ENCODE results near the gene RNF130.
"Not testable (repeated sequence)": the region's sequence is repeated elsewhere in the genome, so short reads cannot be mapped to it uniquely, and the experiment has no call there.

RNF130 gene

DNA sequence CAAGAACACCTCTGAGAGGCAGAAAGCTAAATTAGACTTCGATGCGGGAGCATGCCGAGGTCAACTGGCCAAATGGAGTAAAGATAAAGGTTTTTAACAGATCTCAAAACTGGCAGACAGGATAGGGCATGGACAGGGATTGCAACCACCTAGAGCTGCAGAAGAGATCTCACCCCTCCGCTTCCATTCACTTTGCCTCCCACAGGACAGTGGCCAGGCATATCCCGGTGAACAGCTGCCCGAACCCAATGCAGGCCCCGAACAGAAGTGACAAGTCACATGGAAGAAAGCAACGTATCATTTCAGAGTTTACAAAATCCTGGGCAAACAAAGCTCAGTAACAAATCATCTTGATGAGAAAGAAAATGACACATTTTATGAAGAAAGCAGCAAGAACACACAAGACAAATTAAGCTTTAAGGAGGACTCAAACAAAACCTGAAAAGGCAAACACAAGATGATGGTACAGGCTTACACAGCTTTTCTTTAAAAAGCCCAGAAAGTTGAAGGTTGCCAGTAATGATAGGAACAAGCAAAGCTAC is 18.4 kb downstream of the RNF130 start:
- no peak for DNase-seq

DNA sequence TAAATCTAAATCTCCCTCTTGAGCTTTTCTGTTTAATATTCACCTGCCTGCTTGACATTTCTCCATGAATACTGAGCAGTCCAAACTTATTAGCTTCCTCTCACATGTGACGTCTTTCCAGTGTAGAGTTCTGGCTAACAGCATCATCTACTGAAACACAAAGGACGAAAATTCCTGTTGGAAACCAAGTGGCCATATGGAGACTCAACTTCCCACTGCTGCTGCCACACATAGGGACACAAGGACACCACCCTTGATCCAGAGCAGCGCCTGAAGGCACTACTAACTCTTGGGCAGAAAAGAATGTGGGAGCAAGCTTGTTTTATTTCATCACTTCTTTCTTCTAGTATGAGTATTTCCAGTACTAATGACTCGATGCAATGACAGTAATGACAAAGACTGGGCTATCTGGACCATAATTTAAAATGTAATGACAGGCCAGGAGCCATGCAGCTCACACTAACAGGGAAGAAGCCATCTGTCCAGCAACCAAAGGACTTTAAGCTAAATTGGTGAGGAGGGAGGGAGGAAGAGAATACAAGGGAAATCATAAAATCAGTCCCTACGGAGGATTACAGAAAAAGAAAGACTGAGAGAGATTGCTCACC is 19.2 kb downstream of the RNF130 start:
- no peak for DNase-seq

DNA sequence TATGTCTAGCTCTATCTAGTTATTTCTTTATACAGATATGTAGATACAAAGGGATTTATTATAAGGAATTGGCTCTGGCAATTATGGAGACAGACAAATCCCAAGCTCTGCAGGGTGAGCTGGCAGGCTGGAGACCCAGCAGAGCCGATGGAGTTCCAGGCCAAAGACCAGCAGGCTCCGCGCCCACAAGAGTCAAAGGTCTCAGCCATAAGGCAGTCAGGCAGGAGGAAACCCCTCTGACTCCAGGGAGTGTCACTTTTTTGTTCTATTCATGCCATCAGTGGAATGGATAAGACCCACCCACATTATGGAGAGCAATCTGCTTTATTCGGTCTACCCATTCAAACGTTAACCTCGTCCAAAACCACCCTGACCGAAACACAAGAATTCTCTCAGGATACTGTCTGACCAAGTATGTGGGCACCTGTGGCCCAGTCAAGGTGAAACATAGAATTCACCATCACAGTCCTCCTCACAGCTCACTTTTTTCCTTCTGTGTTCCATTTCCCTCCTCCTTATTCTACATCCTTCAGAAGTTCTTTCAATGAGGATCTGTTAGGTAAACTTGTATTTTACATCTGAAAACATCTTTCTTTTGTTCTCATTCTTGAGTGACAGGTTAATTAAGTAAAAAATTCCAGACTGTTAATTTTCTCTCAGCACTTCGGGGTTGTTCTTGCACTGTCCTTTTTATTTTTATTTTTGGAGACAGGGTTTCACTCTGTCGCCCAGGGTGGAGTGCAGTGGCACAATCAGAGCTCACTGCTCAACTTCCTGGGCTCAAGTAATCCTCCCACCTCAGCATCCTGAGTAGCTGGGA is 21.2 kb downstream of the RNF130 start:
- no peak for DNase-seq

DNA sequence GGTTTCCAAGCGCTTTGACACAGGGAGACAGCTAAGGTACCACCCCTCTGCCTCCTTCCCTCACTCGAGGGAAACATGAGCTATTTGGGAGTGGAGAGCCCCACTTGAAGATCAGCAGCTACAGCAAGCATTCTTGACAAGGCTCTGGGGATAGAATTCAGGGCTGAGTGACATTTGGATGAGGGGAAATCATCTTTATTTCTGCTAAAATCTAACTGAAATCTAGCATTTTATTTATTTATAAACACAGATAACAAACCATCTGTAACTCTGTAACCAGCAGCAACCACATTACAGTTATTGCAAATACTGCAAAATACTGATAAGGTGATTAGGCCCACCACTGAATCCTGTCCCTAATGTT is 22.4 kb downstream of the RNF130 start:
- no peak for DNase-seq

DNA sequence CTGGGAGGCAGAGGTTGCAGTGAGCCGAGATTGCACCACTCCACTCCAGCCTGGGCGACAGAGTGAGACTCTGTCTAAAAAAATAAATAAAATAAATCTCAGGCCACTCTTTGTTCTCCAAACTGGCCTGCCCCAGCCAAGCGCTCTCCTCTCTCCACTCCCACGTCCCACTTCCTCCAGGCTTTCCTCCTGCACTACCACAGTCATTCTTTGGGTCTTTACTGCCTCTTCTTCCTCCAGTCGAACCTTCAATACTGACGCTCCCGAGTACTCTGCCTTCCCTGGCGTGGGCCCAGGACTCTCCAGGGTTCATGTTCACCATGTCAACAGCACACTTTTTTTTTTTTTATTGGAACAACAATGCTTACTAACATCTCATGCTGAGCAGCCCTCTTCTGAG is 23.9 kb downstream of the RNF130 start:
- no peak for DNase-seq

DNA sequence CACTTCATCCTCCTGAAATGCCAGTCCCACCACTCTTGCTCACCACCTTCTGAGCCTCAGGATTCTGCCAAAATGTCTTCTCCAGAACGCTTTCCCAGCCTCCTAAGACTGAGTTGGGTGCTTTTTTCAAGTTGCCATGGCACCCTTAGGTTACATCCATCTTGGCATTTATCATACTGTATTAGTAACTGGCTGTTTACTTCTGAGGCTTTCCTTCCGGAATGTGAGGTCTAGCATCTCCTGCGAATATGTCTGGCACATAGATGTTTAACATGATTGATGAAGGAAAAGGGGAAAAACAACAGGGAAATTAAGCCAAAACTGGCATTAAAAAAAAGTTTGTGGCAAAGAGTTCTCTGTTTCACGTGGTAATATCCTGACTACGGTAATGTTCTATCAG is 24.9 kb downstream of the RNF130 start:
- DNase-seq, result no peak

DNA sequence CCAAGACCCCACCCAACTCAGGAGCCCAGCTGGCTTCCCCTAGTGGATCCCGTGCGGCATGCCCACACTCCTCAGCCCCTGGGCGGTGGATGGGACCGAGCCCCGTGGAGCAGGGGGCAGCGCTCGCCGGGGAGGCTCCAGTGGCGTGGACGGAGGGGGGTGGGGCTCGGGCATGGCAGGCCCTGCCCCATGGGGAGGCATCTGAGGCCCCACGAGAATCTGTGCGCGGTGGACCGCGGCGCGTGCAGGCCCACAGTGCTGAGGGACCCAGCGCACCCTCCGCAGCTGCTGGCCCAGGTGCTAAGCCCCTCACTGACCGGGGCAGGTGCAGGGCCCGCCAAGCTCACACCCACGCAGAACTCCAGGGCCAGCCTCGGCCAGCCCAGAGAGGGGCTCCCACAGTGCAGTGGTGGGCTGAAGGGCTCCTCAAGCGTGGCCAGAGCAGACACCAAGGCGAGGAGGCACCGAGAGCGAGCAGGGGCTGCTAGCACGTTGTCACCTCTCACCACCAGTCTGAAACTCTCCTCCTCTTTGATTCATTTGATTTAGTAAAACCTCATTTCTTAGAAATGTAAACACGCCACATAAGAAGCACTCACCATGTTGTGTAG is 25.6 kb downstream of the RNF130 start:
- no peak for DNase-seq

DNA sequence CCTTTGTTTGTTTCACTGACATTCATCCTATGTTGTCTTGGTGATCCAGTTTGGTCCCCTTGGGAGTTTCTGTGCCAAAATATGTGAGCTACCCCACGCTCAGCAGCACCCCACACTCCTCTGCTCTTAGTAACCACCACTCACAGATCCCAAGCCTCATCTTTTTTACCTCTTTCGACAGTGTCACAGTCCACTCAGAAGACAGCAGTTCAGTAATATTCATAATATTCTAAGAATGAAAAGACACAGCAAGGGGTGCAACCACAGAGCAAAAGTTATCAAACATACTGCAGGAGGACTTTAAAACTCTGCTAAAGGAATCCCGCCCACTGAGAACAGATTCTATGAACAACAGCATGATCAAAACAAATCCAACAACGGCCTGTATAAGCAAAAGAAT is 28.2 kb downstream of the RNF130 start:
- DNase-seq, result no peak

DNA sequence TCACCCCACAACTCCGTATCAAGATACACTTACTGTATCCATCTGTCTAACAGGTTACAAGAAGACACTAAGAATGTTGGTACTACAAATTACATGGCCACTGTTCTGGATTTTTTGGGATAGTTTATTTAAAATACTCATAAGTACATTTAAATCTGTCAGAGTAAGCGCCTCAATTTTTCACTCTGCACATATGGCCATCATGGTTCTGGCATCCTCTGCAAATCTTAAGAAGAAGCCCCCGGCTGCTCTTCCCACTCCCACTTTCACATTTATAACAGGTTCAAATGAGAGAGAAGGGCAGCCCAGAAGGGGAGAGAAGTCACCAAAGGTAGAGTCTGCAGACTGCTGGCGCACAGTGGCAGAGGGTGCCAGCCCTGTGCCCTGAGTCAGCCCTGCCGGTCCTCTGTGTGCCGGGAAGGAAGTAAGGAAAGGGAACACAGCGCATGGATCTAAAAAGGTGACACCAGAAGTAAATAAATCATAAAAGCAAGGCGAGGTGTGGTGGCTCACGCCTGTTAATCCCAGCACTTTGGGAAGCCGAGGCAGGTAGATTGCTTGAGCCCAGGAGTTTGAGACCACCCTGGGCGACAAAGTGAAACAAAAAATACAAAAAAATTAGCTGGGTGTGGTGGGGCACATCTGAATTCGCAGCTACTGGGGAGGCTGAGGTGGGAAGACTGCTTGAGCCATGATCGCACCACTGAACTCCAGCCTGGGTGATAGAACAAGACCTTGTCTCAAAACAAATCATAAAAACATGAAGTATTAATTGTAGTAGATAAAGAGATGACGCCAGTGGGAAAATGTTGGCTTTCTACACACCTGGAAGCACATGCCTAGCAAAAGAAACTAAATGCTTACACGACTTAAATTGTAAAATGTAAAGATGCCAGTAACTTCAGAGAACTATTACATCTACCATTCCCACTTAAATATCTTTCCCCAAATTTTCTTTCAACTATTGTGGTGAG is 30.0 kb downstream of the RNF130 start:
- DNase-seq, result no peak

DNA sequence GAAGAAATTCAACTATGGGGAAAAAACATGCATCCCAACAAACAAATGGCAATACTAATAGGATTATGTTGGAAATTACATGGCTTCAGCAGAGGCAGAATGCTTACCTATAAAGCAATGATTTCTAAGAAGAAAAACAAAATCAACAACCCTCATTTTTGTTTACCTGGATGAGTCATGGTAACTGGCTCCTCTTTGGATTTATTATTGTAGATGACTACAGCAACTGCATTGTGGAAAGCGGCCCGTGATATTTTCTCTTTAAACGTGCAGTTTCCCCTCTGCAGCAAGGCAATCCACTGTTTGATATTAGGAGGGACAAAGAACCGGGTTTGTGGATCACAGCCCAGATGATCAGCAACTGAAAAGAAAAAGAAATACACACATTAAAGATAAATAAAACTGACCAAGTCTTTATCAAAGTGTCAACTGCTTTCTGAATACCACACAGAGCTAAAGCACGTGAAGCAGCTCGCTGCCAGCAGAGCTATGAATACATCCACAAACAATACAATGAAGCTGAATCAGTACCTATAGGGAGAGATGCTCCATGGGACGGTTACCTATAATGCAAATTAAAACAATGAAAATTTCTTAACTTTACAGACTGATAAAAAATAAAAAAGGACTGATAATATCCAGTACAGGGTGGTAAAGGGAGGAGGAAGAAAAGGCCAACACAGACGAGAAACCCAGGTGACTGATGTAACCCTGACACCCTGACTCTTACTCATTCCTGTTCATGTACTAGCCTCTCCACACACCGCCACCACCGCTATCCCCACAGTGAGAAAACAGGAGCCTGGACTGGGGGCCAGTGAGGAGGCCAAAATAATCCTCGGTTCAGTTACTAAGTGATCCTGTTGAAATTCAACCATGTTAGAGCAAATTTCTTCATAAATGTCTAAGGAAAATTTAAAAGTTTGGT is 31.0 kb downstream of the RNF130 start:
- no peak for DNase-seq

DNA sequence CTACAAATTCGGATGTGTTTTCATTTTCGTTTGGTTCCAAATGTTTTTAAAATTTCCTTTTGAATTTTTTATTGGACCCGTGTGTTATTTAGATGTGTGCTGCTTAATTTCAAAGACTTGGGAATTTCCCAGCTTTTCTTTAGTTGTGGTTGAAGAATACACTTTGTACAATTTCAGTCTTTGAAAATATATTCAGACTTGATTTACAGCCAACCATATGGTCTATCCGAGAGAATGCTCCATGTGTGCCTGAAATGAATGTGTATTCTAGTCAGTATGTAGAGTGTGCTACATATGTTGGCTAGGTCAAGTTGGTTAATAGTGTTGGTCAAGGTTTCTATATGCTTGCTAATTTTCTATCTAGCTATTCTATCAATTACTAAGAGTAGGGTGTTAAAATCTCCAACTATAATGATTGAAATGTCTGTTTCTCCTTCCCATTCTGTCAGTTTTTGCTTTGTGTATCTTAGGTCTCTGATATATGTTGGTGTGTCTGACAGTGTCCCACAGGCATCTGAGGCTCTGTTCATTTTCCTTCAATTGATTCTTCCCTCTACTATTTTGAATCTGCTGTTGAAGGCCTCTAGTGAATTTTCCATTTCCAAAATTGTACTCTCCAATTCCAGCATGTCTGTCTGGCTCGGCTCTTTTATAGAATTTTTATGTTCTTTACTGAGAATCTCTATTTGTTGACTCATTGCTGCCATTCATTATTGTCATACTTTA is 36.2 kb downstream of the RNF130 start:
- no peak for DNase-seq

DNA sequence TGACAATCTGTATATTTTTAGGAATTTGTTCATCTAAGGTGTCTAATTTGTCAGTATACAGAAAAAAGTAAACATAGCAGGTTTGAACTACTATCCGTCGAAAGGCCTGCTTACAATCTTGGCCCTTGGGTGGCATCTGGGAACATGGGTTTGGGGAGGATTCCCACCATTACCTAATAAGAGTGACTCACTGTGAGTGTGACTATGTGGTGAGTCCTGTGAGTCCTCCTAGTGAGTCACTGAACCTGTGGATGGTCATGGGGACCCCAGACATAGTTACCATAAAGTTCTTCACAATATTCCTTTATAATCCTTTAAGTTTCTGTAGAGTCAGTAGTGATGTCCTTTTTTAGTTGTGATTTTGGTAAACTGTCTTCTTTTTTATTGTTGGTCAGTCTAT is 37.0 kb downstream of the RNF130 start:
- DNase-seq, result no peak

DNA sequence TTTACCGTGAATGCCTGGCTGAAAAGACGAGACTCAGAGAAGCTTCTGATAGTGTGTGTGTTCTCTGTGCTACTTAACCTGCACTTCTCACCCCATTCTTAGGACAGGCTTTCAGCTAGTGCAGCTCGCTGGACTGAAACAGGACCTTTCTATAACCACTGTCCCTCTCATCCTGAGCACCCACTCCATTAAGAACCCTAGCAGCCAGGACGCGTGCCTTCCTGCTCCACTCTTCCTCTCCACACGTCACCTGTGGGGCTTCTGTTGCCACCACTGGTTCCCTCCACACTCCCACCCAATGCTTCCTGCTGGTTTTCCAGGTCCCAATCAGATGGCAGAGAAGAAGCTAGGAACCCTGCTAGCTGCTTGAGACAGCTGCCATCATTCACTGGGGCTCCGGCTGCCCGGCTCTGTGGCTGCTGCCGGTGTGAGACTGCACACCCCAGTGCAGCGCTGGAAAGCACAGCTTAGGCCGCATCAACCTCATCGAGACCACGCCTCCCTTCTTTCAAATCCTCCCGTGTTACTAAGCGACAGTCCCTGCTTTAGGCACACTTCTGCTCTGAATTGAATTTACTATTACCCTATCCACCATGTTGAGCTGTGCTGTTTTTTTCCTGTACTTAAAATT is 44.0 kb downstream of the RNF130 start:
- DNase-seq, result no peak

DNA sequence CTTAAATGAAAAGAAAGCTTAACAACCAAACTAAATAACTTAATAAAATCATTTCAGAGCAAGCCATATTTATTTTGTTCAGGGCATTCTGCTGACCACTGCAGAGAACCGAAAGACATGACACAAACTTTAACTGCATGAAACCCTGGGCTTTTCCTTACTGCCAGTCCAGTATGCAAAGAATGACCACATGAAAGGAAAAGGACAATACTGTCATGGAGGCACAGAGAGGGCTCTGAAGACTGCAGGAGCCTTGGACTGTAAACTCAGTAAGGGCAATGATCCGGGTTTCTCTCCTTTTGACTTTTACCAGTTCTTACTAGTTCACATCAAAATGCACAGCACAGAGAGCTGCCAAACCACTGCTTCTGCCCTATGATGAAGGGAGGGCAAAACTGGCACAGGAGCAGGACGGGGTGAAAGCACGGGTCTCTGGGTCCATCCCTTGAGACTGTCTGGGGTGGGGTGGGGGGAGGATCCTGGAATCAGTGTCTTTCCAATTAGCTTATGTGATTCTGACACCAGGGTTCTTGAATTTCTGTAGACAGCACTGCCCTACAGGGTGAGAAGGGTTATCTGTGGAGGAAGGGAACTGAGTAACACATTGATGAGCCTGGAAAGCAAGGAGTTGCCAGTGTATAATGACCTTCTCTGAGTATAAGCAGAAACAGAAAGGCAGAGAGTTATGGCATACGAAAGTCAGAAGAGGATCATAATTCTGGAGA is 44.7 kb downstream of the RNF130 start:
- DNase-seq, result no peak

DNA sequence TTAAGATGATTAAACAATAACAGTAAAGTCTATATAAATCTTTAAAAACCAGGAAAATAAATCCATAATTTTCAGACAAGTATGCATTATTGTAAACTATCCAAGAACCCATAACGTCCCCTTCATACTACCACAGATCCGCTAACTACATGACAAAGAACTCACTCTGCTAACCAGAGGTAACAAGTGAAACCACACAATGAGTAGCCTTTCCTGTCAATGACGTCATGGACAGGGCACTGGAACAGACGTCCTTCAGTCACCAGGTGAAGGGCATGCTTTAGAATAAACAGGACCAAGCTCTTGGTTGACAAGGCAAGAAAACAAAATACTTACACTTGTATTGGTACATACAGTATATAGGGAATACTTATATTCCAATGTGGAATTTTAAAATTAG is 45.2 kb downstream of the RNF130 start:
- no peak for DNase-seq

DNA sequence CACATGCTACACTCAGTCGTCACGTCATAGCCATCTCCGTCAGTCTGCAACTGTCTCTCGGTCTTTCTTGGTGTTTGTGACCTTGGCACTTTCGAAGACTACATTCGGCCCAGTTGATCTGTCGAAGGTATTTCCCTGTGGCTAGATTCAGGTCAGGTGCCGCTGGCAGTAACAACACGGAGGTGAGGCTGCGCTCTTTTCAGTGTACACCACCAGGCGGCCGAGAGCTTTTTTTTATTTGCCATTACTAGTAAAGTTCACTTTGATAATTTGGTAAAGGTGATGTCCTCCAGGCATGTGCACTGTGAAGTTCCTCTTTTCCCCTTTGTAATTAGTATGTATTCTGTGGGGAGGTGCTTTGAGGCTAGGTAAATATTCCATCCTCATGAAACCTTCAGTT is 49.7 kb downstream of the RNF130 start:
- DNase-seq, result no peak

DNA sequence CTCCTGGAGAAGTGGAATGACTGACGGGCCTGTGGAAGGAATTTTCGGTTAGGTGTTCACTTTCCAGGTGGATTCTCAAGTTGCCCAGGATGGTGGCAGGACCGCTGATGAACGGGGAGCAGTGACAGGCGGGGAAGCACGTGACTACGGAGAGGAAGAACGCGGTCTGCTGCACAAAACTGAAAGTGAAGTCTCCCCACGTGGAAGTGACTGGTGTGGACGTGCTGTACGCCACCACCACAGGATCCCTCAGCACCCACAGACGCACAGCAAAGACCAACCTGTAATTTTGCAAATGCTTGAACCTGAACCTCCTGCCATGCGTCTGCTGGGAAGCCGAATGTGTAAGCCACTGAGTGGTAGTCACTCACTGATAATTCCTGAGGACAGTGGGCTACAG is 51.4 kb downstream of the RNF130 start:
- no peak for DNase-seq

DNA sequence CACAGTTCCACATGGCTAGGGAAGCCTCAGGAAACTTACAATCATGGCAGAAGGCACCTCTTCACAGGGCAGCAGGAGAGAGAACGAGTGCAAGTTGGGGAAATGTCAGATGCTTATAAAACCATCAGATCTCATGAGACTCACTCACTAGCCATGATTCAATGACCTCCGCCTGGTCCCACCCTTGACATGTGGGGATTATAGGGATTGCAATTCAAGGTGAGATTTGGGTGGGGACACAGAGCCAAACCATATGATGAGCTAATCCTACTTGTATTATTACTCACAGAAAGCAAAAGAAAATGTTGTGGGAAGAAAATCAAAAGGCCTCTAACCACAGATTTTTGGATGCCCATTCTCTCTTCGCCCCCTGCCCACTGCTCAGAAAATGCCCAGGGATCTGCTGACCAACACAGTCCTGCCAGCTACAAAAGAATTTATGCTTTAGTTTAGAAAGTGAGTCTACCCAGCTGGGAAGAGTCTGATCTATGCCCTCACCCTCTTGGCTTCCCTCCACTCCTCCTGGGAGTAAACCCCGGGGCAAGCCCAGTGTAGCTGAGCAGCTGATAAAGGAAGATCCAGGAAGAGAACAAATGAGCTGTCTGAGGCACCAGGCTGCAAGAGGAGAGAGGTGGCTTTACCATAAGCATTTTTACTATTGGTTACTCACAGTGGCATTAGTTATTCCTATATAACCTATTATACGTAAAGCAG is 53.1 kb downstream of the RNF130 start:
- DNase-seq, result no peak

DNA sequence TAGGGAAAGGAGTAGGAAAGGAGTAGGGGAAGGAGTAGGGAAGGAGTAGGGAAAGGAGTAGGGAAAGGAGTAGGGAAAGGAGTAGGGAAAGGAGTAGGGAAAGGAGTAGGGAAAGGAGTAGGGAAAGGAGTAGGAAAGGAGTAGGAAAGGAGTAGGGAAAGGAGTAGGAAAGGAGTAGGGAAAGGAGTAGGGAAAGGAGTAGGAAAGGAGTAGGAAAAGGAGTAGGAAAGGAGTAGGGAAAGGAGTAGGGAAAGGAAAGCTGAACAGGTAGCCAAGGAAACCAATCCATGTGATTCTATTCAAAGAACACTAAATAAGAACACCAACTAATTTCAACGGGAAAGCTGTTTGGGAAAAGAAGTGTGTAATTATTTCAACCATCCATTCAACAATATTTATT is 56.0 kb downstream of the RNF130 start:
- not testable (repeated sequence) for DNase-seq

Measured in Kasumi-1 (cell line).